HCT116 (cell line): ENCODE data around the gene OSBPL10. TPM values are rescaled to one million over a fixed set of nuclear protein-coding genes. Genes with fewer than 3 reads are reported as not detected.

ENCODE experiments used
- ATAC-seq: fragments of 200-7000 bp; cut with Tn5 transposase; 2 replicates; pipeline ENCODE4 v1.9.1; 2020; ENCODE audit warnings: mild to moderate bottlenecking, moderate library complexity
- BruUV-seq: library from RNA; stranded (reverse); fragments of 400-500 nt; replicated peaks from 2 replicates; lab custom pipeline; 2021; lab: Mats Ljungman, UMichigan
- CTCF ChIA-PET: fragments of 300-600 bp; sonication (Branson Sonifier 250); formaldehyde crosslinking; loops from one replicate; lab custom pipeline; 2021; ENCODE audit warnings: antibody characterized with exemption; lab: Charles Lee
- POLR2A ChIA-PET: fragments of 300-600, 350-600 bp; sonication (Branson Sonifier 250); formaldehyde crosslinking; loops from one replicate; lab custom pipeline; 2021; ENCODE audit warnings: antibody characterized with exemption; lab: Charles Lee
- RAD21 ChIA-PET, 2 experiments: fragments of 300-600 bp; sonication (Branson Sonifier 250); formaldehyde crosslinking; loops; one replicate each; lab custom pipeline; 2023; ENCODE audit warnings: low total read pairs in 2 of 2; ENCODE audit not compliant: uncharacterized antibody in 2 of 2, unreplicated experiment in 2 of 2, low non-redundant PET in 1 of 2; lab: Charles Lee
- DNase-seq: peaks from one replicate; pipeline ENCODE4 v3.0.0-alpha.2; 2010; ENCODE audit warnings: low read depth, low spot score
- H2AFZ ChIP-seq: fragments of 200-600 bp; shearing (Covaris generic), sonication (generic); 2 replicates; pipeline ENCODE4 v1.6.1; 2017; ENCODE audit warnings: low read depth, mixed run types, mixed read lengths, antibody characterized with exemption, low read length; ENCODE audit not compliant: poor library complexity, severe bottlenecking
- H3K27ac ChIP-seq: 2 replicates; pipeline ENCODE4 v1.5.1; 2012; ENCODE audit warnings: low read depth, low read length
- H3K27me3 ChIP-seq: fragments of 200-600 bp; sonication (generic); 2 replicates; pipeline ENCODE4 v1.6.1; 2016; ENCODE audit warnings: mixed run types, low read length, mixed read lengths; ENCODE audit not compliant: insufficient read depth
- H3K36me3 ChIP-seq, 2 experiments: fragments of 200-500 bp in 1 of 2; fragments of 200-600 bp in 1 of 2; sonication (Bioruptor generic) in 1 of 2; sonication (generic) in 1 of 2; 2 replicates each; pipeline versions ENCODE4 v1.5.1 to v1.6.1; 2014 to 2016; ENCODE audit warnings: low read length in 2 of 2, inconsistent platforms in 1 of 2, mixed read lengths in 1 of 2, mixed run types in 1 of 2; ENCODE audit not compliant: insufficient read depth in 2 of 2, control insufficient read depth in 1 of 2
- H3K4me1 ChIP-seq, 2 experiments: fragments of 200-600 bp in 1 of 2; sonication (generic) in 1 of 2; 2 replicates each; pipeline versions ENCODE4 v1.5.1 to v1.6.1; 2012 to 2017; ENCODE audit warnings: low read length in 2 of 2, inconsistent platforms in 1 of 2, mild to moderate bottlenecking in 1 of 2, mixed read lengths in 1 of 2, mixed run types in 1 of 2, moderate library complexity in 1 of 2; ENCODE audit not compliant: insufficient read depth in 2 of 2, control insufficient read depth in 1 of 2
- H3K4me2 ChIP-seq: fragments of 200-600 bp; sonication (generic); 2 replicates; pipeline ENCODE4 v1.6.1; 2017; ENCODE audit warnings: mixed run types, low read length, mixed read lengths
- H3K4me3 ChIP-seq, 2 experiments: fragments of 200-600 bp in 1 of 2; sonication (generic) in 1 of 2; replicated peaks in 1 of 2; 2 replicates each; pipeline ENCODE4 v1.5.1; 2011 to 2016; ENCODE audit warnings: low read length in 2 of 2, control low read depth in 1 of 2, low read depth in 1 of 2, mild to moderate bottlenecking in 1 of 2, mixed read lengths in 1 of 2, mixed run types in 1 of 2
- H3K79me2 ChIP-seq: fragments of 200-600 bp; sonication (generic); 2 replicates; pipeline ENCODE4 v1.6.1; 2017; ENCODE audit warnings: mild to moderate bottlenecking, mixed run types, low read length, moderate library complexity, mixed read lengths; ENCODE audit not compliant: insufficient read depth
- H3K9ac ChIP-seq: fragments of 200-600 bp; sonication (generic); 2 replicates; pipeline ENCODE4 v1.6.1; 2016; ENCODE audit warnings: low read length, mixed read lengths
- H3K9me2 ChIP-seq: fragments of 200-600 bp; sonication (generic), shearing (Covaris generic); 2 replicates; pipeline ENCODE4 v1.6.1; 2017; ENCODE audit warnings: mixed run types, mild to moderate bottlenecking, moderate library complexity; ENCODE audit not compliant: insufficient read depth
- H3K9me3 ChIP-seq, 2 experiments: fragments of 200-500 bp in 1 of 2; fragments of 200-600 bp in 1 of 2; sonication (Bioruptor generic) in 1 of 2; sonication (generic) in 1 of 2; 2 replicates each; pipeline ENCODE4 v1.6.1; 2014 to 2017; ENCODE audit warnings: low read length in 2 of 2, mixed read lengths in 2 of 2, inconsistent platforms in 1 of 2, low read depth in 1 of 2, mild to moderate bottlenecking in 1 of 2, mixed run types in 1 of 2, moderate library complexity in 1 of 2; ENCODE audit not compliant: control insufficient read depth in 1 of 2, insufficient read depth in 1 of 2
- H4K20me1 ChIP-seq: fragments of 200-600 bp; sonication (generic), shearing (Covaris generic); 2 replicates; pipeline ENCODE4 v1.6.1; 2017; ENCODE audit warnings: mixed run types, mild to moderate bottlenecking, moderate library complexity; ENCODE audit not compliant: insufficient read depth
- EZH2phosphoT487 ChIP-seq: fragments of 200-600 bp; IDR thresholded peaks from 2 replicates; pipeline ENCODE4 v1.6.1; 2018; ENCODE audit warnings: antibody characterized with exemption, borderline replicate concordance
- JUND ChIP-seq: IDR thresholded peaks from 2 replicates; pipeline ENCODE4 v1.6.1; 2012
- SRF ChIP-seq: IDR thresholded peaks from 2 replicates; pipeline ENCODE4 v1.6.1; 2012; ENCODE audit warnings: low read depth
- TCF7L2 ChIP-seq: IDR thresholded peaks from 2 replicates; pipeline ENCODE4 v1.7.0; 2011; ENCODE audit warnings: borderline replicate concordance, inconsistent platforms; ENCODE audit not compliant: insufficient read depth, insufficient read length; ENCODE audit errors: extremely low read depth
- intact Hi-C: fragments of 100-400 bp; cut with micrococcal nuclease; formaldehyde crosslinking; loops from 2 replicates; pipeline ENCODE4 v1.10.0; 2022
- total RNA-seq: library from RNA; stranded (reverse); gene quantifications from one replicate; pipeline ENCODE4 v1.2.1, GENCODE V29; 2021; ENCODE audit not compliant: unreplicated experiment
- TF ChIP-seq, protein P1 (sequence below): IDR thresholded peaks from 2 replicates; pipeline ENCODE4 v1.6.1; 2012
- TF ChIP-seq, protein P2 (sequence below): IDR thresholded peaks from 2 replicates; pipeline ENCODE4 v1.6.1; 2011; ENCODE audit warnings: mild to moderate bottlenecking, low read length, moderate library complexity; ENCODE audit not compliant: insufficient replicate concordance; ENCODE audit errors: extremely low read depth

OSBPL10 gene
- total RNA-seq, 1 experiment from 2014 or later, result 25.8 TPM

DNA sequence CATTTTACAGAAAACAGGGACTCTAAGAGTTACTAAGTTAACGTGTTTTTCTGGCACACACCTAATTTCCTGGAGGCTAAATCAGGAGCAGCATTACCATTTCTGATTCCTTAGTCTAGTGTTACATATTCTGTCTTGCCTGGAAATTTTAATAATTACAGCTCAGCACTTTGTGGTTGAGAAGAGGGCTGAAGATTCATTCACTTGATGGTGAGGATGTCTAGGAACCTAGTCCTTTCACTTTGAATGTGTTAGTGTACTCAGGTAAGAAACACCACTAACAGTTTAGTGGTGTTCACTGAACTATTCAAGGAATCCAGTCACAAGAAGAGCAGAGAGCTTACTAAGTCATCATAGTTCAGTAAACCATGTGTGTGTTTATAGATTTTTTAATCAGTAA is 345.5 kb downstream of the OSBPL10 start (continued):
- no peak for TF ChIP-seq EZH2phosphoT487
- no peak for TF ChIP-seq JUND
- no peak for TF ChIP-seq SRF
- TF ChIP-seq, all 23 proteins: peak for 0

DNA sequence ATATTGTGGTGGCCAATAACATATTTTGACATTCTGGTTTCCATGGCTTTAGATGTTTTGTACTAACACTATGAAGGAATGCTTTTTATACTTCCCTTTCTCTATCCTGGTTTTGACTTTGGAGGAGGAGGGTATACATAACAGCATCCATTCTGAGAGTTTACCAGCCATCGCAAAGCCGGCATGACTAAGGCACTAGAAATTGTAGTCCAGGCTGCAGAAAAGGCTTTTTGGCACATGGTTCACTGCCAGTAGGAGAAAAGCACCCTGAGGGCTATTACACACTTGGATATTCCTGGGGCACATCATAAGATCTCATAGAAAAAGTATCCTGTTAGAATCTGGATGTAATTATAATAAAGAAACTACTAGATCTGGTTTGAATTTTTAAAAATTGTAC is 346.6 kb downstream of the OSBPL10 start:
- TF ChIP-seq, protein P1, sequence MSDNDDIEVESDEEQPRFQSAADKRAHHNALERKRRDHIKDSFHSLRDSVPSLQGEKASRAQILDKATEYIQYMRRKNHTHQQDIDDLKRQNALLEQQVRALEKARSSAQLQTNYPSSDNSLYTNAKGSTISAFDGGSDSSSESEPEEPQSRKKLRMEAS, result no peak
- TF ChIP-seq JUND (no peak), TCF7L2 (no peak)
- TF ChIP-seq, protein P2, sequence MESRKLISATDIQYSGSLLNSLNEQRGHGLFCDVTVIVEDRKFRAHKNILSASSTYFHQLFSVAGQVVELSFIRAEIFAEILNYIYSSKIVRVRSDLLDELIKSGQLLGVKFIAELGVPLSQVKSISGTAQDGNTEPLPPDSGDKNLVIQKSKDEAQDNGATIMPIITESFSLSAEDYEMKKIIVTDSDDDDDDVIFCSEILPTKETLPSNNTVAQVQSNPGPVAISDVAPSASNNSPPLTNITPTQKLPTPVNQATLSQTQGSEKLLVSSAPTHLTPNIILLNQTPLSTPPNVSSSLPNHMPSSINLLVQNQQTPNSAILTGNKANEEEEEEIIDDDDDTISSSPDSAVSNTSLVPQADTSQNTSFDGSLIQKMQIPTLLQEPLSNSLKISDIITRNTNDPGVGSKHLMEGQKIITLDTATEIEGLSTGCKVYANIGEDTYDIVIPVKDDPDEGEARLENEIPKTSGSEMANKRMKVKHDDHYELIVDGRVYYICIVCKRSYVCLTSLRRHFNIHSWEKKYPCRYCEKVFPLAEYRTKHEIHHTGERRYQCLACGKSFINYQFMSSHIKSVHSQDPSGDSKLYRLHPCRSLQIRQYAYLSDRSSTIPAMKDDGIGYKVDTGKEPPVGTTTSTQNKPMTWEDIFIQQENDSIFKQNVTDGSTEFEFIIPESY, result no peak
- TF ChIP-seq, all 23 proteins: peak for 0
- H3K36me3 ChIP-seq, result peaks cover 0 to 15% of the 10 kb centered on the region in 2 experiments; a peak in 2 of 4 replicates
- no peak overlapping the region for H3K9ac ChIP-seq
- H3K9me2 ChIP-seq, result no peaks in the 10 kb centered on the region
- CTCF ChIA-PET, result no interaction called here
- H3K27me3 ChIP-seq, result no peaks in the 10 kb centered on the region
- BruUV-seq, result no TSS peak
- H3K27ac ChIP-seq, result no peak overlapping the region
- ATAC-seq (no peak), DNase-seq (no peak)
- no peaks in the 10 kb centered on the region for H3K4me1 ChIP-seq
- H3K9me3 ChIP-seq, result no peaks in the 10 kb centered on the region
- no peak overlapping the region for H2AFZ ChIP-seq
- RAD21 ChIA-PET, result no interaction called here
- peaks cover 3% of the 10 kb centered on the region; the same call in 1 of the 2 replicates for H4K20me1 ChIP-seq
- H3K79me2 ChIP-seq, result no peaks in the 10 kb centered on the region
- intact Hi-C loops, result no loop called here
- POLR2A ChIA-PET, result no interaction called here
- no peak overlapping the region for H3K4me3 ChIP-seq
- H3K4me2 ChIP-seq, result no peak overlapping the region
